GM19395 (cell line): ENCODE measurements around the gene GJB3.
"Not testable (repeated sequence)": the region's sequence is repeated elsewhere in the genome, so short reads cannot be mapped to it uniquely, and the experiment has no call there.

Source experiments
- ATAC-seq: cut with Tn5 transposase; IDR thresholded peaks from one replicate; pipeline ENCODE4 v1.9.1; 2021; ENCODE audit warnings: mild to moderate bottlenecking, moderate library complexity; ENCODE audit not compliant: unreplicated experiment

GJB3 gene

DNA sequence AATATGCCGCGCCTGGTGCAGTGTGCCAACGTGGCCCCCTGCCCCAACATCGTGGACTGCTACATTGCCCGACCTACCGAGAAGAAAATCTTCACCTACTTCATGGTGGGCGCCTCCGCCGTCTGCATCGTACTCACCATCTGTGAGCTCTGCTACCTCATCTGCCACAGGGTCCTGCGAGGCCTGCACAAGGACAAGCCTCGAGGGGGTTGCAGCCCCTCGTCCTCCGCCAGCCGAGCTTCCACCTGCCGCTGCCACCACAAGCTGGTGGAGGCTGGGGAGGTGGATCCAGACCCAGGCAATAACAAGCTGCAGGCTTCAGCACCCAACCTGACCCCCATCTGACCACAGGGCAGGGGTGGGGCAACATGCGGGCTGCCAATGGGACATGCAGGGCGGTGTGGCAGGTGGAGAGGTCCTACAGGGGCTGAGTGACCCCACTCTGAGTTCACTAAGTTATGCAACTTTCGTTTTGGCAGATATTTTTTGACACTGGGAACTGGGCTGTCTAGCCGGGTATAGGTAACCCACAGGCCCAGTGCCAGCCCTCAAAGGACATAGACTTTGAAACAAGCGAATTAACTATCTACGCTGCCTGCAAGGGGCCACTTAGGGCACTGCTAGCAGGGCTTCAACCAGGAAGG, 4.3 kb downstream of the GJB3 start:
- no peak for ATAC-seq

- ATAC-seq: no peak
Observed at GRCh38 chr1:34785875-34786470, 5.0 kb downstream of the GJB3 start.

DNA sequence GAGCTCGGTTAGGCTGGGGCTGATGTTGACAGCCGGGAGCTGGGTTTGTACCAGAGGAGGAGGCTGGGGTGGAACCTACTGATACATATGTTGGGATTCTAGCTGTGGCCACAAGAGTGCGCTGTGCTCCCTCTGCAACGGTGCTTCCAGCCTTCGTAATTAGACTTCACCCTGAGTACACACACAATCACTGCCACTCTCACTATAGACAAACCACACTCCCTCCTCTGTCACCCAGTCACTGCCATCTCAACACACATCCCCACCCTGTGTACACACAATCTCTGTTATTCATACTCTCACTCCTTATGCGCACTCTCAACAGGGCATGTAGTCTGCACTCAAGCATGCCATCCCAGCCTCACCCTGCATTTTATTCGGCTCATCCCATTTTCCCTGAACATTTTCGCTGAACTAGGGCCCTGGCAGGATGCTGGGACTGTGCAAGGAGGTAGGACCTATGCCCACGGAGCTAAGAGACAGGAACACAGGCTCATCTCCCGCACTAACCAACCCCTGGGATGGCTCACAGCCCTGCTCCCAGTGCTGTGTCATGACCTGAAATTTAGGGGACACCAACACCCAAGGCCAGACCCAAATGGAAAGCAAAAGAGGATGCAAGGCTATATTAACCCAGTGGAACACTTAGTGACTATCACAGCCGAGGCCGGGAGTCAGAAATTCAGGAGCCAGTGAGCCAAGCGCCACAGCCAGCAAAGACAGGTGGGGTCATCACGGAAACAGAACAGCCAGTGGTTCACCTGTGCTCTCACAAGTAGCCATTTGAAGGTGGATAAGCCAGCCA, 5.7 kb downstream of the GJB3 start:
- no peak for ATAC-seq

- ATAC-seq: no peak
Observed at GRCh38 chr1:34787461-34788420, 6.7 kb downstream of the GJB3 start.

DNA sequence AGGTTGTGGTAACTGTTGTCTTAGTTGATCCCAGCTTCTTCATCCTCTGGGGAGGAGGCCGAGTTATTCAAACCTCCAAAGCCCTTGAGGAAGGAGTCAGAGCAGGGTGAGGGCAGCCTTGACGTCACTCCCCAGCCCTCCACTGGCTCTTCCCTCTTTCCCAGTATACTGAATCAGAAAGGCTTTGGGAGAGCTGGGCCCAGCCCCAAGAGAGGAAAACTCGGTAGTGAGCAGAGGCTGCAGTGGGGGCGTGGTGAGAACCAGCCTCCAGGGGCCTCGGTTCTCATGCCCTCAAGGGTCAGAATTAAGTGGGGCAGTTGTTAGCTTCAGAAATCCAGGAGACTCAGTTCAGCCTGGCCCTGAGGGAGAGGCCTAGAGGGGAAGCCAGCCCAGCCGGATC, 10.0 kb downstream of the GJB3 start:
- ATAC-seq: no peak

DNA sequence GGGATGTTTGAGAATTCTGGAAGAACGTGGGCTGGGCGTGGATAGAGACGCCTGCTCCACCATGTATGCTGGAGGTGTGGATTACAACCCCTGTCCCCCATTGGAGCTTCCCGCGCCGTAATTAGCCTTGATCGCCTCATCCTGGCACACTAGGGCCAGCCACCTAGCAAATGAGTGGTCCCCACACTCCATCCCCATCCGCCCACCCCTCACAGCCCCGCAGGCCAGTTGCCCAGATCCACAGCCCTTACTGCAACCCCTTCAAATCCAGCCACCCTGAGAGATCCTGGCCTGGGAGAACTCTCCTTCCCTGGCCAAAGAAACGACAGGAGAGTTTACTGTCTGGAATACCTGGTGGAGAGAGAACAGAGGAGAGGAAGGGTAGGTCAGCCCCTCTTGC, 11.4 kb downstream of the GJB3 start:
- ATAC-seq: no peak

DNA sequence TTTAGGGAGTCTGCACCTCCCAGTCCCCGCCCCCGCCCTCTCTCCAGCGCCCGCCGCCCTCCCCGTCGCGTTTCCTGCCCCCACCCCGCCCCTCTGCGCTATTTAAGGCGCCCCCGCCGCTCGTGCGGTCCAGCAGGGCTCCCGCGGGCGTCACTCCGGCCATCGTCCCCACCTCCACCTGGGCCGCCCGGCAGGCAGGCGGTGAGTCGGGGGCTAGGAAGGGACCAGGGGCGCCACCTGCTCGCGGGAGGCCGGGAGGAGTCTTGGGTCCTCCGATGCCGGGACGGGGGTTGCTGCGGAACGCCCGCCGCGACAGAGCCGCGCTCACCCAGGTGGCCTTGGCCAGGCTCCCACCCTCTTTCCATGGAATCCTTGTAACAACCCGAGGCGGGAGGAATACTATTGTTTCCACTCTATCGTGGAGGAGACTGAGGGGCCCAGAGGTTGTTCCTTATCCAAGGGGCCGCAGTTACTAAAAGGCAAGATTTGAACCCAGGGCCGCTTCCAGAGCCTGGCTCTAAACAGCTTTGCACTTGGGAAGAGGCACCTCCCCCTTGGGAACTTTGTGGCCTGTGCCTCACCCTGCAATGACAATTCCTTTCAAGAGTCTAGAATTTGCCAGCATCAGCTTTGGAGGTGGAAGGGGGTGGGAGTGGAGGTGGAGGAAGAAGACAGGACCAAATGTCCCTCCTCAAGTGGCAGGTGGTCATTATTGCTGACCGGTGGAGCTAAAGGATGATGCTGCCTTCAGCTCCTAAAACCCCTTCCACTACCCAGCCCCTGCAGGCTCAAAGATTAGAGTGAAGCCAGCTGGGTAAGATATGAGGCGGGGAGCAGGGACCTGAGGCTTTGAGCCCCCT, 12.1 kb downstream of the GJB3 start, which contains the start of gene GJA4:
GJA4 (plus strand) TSS at position 132 of the 860 bp plus-strand sequence. CDS start 1,215 bp downstream, outside the sequence.
- ATAC-seq: no peak

- ATAC-seq: no peak
Observed at GRCh38 chr1:34794001-34794789, 13.2 kb downstream of the GJB3 start.

DNA sequence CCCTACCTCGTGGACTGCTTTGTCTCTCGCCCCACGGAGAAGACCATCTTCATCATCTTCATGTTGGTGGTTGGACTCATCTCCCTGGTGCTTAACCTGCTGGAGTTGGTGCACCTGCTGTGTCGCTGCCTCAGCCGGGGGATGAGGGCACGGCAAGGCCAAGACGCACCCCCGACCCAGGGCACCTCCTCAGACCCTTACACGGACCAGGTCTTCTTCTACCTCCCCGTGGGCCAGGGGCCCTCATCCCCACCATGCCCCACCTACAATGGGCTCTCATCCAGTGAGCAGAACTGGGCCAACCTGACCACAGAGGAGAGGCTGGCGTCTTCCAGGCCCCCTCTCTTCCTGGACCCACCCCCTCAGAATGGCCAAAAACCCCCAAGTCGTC, 13.8 kb downstream of the GJB3 start:
- no peak for ATAC-seq

- ATAC-seq: no peak
Observed at GRCh38 chr1:34795916-34796315, 14.9 kb downstream of the GJB3 start.

DNA sequence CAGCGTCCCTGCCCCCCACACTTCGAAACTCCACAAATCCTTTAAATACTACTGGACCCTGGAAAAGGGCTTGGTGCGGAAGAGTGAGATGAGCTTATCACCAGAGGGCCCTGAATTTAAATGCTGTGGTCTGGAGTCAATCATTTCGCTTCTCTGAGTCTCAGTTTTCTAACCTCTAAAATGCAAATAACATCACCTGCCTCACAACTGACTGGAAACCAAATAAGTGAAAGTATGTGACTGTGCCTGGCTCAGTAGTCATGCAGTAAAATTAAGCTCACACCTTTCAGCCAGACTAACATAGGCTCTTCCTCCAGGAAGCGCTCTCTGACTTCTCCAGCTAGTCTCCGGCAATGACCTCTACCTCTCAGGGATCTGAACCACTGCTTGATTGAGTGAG, 16.0 kb downstream of the GJB3 start:
- peak; percentile 90 for ATAC-seq

- no peak for ATAC-seq
Observed at GRCh38 chr1:34800214-34800613, 19.2 kb downstream of the GJB3 start.

GRCh38 chr1:34803770-34804169, 22.8 kb downstream of the GJB3 start:
- no peak for ATAC-seq

- ATAC-seq: no peak
Observed at GRCh38 chr1:34806396-34806795, 25.4 kb downstream of the GJB3 start.

DNA sequence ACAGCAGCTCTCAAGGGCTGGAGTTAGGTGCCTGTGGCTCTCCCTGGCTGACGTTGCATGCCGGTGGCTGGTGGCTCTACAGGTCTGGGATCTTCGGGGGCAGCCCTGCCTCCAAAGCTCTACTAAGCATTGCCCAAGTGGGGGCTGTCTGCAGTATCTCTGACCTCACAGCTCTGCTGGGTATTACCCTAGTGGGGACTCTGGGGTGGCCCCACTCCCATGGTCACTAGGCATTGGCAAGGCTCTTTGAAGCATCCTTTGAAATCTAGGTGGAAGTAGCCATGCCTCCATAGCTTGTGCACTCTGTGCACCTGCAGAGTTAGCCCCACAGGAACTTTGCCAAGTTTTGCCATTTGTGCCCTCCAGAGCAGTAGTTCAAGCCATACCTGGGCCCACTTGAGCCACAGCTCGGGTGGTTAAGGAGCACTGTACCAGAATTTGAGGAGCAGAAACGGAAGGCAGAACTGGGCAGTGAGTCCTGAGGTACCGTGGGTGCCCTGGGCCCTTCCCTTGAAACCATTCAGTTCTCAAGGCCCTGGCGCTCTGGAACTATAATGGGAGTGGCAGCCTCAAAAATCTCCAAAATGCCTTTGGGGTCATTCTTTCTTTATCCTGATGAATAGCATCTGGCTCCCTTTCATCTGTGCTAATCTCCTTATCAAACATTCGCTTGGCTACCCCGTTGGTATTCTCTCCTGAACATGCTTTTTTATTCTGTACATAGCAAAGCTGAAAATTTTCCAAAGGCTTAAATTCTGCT, 27.2 kb downstream of the GJB3 start:
- ATAC-seq: no peak

GRCh38 chr1:34810781-34811180, 29.8 kb downstream of the GJB3 start:
- ATAC-seq: not testable (repeated sequence)

DNA sequence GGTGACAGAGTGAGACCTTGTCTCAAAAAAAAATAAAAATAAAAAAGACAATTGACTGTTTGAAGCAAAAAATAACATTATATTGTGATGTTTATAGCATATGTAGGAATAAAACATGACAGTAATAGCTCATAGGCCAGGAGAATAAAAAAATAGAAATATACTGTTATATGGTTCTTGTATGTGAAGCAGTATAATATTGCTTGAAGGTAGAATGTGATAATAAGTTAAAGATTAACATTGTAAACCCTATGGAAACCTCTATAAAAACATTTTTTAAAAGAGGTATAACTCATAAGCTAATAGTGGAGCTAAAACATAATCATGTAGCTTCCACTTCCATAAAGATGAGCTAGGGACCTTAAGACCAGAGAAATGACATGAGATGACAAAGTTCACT, 35.3 kb downstream of the GJB3 start:
- no peak for ATAC-seq

GRCh38 chr1:34816778-34817177, 35.8 kb downstream of the GJB3 start:
- ATAC-seq: no peak
